HG03103 (cell line): Measurements from ENCODE around the gene PRCD.

Experiments used
- ATAC-seq: cut with Tn5 transposase; IDR thresholded peaks from one replicate; pipeline ENCODE4 v1.9.1; 2021; ENCODE audit warnings: low read depth; ENCODE audit not compliant: unreplicated experiment

The PRCD gene

GRCh38 chr17:76539631-76540271 lies at the start of gene PRCD:
Gene PRCD, plus strand, starts transcription at chr17:76540044. Its CDS starts 98 bp downstream, at chr17:76540142.
- ATAC-seq, result no peak

GRCh38 chr17:76490112-76490710 lies 49.6 kb upstream of the PRCD start:
- ATAC-seq, result no peak

GRCh38 chr17:76491271-76492122 lies 48.3 kb upstream of the PRCD start:
- no peak for ATAC-seq

DNA sequence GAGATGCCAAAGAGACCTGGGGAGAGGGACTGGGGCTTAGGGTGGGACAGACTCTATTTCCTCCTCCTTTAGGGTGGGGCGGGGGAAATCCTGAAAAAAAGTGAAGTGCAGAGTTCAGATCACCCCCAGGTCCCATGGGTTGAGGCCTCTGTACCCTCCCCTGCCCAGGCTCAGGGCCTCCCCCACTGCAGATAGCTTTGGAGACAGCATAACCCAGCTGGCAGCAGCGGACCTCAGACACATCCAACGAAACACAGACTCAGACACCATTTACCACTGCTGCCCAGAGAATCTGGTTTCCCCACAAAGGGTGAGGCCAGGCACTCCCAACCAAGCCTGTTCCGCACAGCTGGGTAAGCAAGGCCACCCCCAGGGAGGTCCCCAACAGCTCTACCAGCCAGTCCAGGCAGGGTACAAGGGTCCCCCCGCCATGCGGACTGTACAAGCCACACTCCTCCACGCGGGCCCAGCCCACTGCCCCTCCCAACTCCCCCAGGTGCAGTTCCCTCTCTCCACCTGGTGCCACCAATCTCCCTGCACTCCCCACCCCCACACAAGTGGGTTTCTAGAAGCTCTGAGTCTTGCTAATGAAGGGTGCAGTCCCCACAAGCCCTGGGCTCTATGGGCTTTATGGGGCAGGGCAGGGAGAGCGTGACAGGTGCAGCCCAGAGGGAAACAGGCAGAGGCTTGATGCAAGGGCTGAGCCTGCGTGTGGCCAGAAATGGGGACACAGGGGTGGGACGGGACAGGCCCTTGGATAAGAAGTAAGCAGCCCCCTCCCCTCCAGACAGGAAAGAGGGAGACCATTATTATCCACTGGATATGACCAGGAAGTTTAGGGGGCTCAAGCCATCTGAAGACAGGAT lies 47.5 kb upstream of the PRCD start:
- ATAC-seq, result no peak

GRCh38 chr17:76492989-76493501 lies 46.8 kb upstream of the PRCD start:
- ATAC-seq, result no peak

DNA sequence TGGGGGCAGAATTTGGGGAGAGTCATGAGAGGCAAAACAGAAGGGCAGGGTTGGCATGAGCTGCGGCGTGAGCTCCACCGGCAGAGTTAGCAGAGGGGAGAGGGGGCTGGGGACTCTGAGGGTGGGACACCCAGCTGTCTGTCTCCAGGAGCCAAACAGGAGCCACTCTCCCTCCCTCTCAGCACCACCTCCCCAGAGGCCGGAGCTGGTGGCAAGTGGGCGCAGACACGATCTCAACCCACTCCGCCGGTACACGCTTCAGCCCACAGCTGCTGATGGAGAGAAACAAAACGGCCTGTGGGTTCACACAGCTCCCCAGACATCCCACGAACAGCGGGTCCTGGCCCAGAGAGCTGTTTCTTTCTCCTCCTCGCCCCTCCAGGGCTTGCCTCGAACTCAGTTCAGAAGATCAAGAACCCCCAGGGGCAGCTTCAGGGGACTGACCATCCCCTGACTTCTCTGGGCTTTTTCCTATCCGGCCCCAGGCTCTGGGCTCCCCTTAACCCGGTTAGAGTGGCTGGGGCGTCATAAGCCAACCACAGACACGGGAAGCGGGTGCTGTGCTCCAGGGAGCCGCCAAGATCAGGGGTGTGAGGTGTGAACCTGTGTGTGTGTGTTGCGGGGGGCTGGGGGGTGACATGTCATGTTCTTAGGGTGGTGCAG lies 46.2 kb upstream of the PRCD start:
- ATAC-seq, result no peak

DNA sequence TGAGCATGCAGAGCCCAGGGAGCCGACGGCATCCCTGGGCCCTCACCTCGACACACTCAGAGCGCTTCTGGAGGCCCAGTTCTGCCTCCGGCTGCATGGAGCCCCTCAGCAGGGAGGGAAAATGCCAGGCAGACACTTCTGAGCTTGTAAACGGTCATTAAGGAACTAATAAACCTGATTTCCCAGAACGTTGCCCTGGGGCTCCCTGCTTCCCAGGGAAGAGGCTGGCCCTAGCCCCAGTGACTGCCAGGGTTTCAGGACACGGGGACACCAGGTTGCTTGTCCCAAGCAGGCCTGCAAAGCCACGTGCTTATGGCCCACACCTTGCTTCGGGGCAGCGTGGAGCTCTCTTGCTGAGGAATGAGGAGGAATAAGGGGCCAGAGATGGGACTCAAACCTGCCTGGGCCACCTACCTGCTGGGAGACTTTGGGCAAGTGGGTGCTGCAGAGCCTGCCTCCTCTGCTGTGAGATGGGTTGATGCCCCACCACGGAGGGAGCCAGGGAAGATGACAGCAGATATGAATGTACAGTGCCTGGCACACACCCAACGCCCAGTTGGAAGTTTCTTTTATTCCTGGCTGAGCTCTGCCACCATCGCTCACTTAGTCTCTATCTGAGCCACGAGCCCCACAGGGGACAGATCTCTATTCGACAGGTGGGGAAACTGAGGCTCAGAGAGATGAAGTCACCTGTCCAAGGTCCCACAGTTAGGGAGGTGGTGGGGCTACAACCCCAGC lies 44.0 kb upstream of the PRCD start:
- ATAC-seq, result no peak

DNA sequence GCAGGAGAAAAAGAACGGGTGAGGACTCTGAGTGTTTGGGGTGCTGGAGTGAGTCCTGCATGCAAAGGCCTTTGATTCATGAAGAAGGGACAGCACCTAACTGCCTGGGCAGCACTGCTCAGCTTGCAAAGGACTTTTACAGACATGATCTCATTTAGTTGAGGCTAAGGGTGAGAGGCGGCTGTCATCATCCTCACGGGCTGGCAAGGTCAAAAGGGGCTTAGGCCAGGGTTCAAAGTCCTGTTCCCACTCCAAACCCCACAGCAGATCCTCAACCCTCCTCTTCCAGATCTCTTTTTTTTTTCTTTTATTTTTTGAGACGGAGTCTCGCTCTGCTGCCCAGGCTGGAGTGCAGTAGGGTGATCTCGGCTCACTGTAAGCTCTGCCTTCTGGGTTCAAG lies 43.4 kb upstream of the PRCD start:
- no peak for ATAC-seq

- no peak for ATAC-seq
Observed at GRCh38 chr17:76497699-76497978, 42.2 kb upstream of the PRCD start.

- ATAC-seq, result no peak
Observed at GRCh38 chr17:76497979-76498875, 41.6 kb upstream of the PRCD start.

DNA sequence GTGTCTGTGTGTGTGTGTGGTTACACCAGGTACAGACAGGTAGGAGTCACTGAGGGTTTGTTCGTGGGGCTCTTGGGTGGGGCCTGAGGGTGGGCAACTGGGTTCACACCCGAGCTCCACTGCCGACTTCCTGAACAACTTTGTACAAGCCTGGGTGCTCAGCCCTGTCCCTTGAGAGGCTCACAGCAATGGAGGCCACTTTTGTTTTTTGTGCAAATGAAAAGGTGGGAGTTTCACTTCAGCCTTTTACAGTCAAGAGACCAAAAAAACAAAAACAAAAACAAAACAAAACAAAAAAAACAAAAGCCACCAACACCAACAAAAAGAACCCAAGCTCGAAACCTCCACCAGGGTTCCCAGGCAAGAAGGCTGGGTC lies 41.0 kb upstream of the PRCD start:
- ATAC-seq, result no peak

- ATAC-seq, result no peak
Observed at GRCh38 chr17:76499267-76499667, 40.6 kb upstream of the PRCD start.

DNA sequence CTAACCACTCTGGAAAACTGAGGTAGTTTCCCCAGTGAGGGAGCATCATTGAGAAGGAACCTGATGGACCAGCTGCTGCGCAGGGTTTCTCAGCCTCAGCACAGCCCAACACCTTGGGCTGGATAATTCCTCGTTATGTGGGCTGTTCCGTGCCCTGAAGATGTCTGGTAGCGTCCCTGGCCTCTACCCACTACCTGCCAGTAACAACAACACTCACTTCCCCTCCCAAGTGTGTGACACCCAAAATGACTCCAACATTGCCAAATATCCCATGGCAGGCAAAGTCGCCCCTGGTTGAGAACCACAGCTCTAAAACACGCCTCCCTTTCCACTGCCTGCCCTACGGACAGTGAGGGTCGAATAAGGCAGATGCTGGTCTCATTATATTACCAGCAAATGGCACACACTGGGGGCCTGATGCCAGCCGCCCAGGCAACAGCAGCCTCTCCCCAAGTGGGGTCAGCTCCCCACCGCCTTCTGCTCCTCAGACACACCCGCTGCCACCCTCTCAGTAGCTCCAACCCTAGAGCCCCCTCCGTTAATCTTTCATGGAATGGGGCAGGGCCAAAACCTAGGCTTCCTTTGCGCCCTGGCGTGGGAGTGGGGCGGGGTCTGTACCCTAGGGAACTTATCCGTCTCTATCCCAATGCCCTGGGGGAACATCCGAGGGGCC lies 39.6 kb upstream of the PRCD start:
- ATAC-seq, result no peak

DNA sequence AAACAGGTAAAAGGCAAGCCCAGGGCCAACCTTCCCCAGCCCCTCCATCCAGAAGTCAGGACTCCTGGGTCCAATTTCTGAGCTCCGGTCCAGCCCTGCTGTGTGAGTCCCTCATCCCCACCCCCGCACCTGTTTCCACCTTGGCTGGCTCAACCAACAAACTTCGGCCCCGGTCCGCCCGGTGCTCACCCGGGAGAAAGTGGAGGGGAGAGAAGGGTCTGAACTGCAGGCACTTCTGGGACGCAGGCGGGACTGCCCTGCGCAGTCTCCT lies 39.2 kb upstream of the PRCD start:
- peak; percentile 6 for ATAC-seq

- ATAC-seq, result peak; percentile 55
Observed at GRCh38 chr17:76501018-76501826, 38.6 kb upstream of the PRCD start, which contains the start of gene RHBDF2. Gene RHBDF2, minus strand, starts transcription at chr17:76501423. Its CDS starts 19,899 bp downstream, at chr17:76481524.

- ATAC-seq, result no peak
Observed at GRCh38 chr17:76501827-76502307, 38.0 kb upstream of the PRCD start.
